K562 (cell line): ENCODE data around the gene ACAD10. TPM values are rescaled to one million over a fixed set of nuclear protein-coding genes. Genes with fewer than 3 reads are reported as not detected.

Experiments used
- CHCHD3 ChIP-seq: fragments of 250-450 bp; sonication (Bioruptor Pico); IDR thresholded peaks from 2 replicates; pipeline ENCODE4 v2.1.2; 2022; ENCODE audit warnings: mild to moderate bottlenecking
- DDX20 ChIP-seq: fragments of 450-650 bp; IDR thresholded peaks from 2 replicates; pipeline ENCODE4 v1.6.1; 2016; ENCODE audit warnings: missing genetic modification characterization, low read depth, mild to moderate bottlenecking, missing compliant biosample characterization, moderate library complexity
- ETV1 ChIP-seq: fragments of 450-650 bp; conservative IDR thresholded peaks from 2 replicates; pipeline ENCODE4 v1.6.1; 2016; ENCODE audit warnings: missing genetic modification characterization, control low read depth, low read depth, missing compliant biosample characterization
- FOSL1 ChIP-seq: fragments of 200-800 bp; sonication (Bioruptor generic); conservative IDR thresholded peaks from 2 replicates; pipeline ENCODE4 v1.6.1; 2016; ENCODE audit warnings: missing genetic modification characterization, missing compliant biosample characterization
- NCOA2 ChIP-seq, 2 experiments: fragments of 450-650 bp; IDR thresholded peaks; 2 replicates each; pipeline ENCODE4 v1.6.1; 2018; ENCODE audit warnings: mild to moderate bottlenecking in 2 of 2, moderate library complexity in 1 of 2; ENCODE audit not compliant: partially characterized antibody in 2 of 2
- PTTG1 ChIP-seq: fragments of 450-650 bp; IDR thresholded peaks from 2 replicates; pipeline ENCODE4 v1.6.1; 2016; ENCODE audit warnings: low read depth, mild to moderate bottlenecking, missing genetic modification characterization, missing compliant biosample characterization
- SIX5 ChIP-seq, 2 experiments: IDR thresholded peaks; 2 replicates each; pipeline ENCODE4 v1.6.1; 2011; ENCODE audit warnings: low read length in 2 of 2, borderline replicate concordance in 1 of 2, low read depth in 1 of 2, mild to moderate bottlenecking in 1 of 2, moderate library complexity in 1 of 2; ENCODE audit not compliant: insufficient read depth in 1 of 2
- ZFP30 ChIP-seq: fragments of 250-450 bp; sonication (Bioruptor Pico); IDR thresholded peaks from 2 replicates; pipeline ENCODE4 v1.8.0; 2022; ENCODE audit warnings: moderate library complexity, mild to moderate bottlenecking, inconsistent platforms, borderline replicate concordance
- ZNF696 ChIP-seq: fragments of 250-450 bp; sonication (Bioruptor Pico); conservative IDR thresholded peaks from 2 replicates; pipeline ENCODE4 v1.4.0; 2020; ENCODE audit warnings: mild to moderate bottlenecking, moderate library complexity
- ZNF75A ChIP-seq: fragments of 450-650 bp; formaldehyde crosslinking; IDR thresholded peaks from 2 replicates; pipeline ENCODE4 v1.4.0; 2020; ENCODE audit warnings: mild to moderate bottlenecking
- polyA plus RNA-seq, 8 experiments: library from polyadenylated mRNA; depleted of rRNA in 4 of 8; stranded (reverse) in 5 of 8; unstranded in 3 of 8; fragments of >200 nt; fragmentation: Nextera tagmentation in 2 of 8; fragmentation: Illumina TruSeq in 1 of 8; extraction: Ambion mirVana in 2 of 8; extraction: Trizol in 1 of 8; gene quantifications; 2 replicates each; pipeline versions ENCODE4 v1.2.1 to v1.2.3, GENCODE V29; 2011 to 2014; ENCODE audit warnings: inconsistent platforms in 1 of 8, missing spikeins in 1 of 8
- total RNA-seq, 7 experiments: library from RNA; depleted of rRNA in 6 of 7; stranded (reverse); fragments of >200 nt in 6 of 7; fragmentation: Illumina TruSeq in 2 of 7; extraction: Trizol in 2 of 7; gene quantifications; 2 replicates each; pipeline versions ENCODE4 v1.2.1 to v1.2.3, GENCODE V29; 2011 to 2021; ENCODE audit warnings: low replicate concordance in 1 of 7
- TF ChIP-seq, protein P1 (sequence below): fragments of 200-800 bp; sonication (Bioruptor generic); IDR thresholded peaks from 2 replicates; pipeline ENCODE4 v1.6.1; 2017; ENCODE audit warnings: missing genetic modification characterization, missing compliant biosample characterization
- TF ChIP-seq, protein P2 (sequence below): sonication (generic); formaldehyde crosslinking; IDR thresholded peaks from 2 replicates; pipeline ENCODE4 v1.8.1; 2023; ENCODE audit warnings: mild to moderate bottlenecking, missing genetic modification reagents
- TF ChIP-seq, protein P3 (sequence below): sonication (generic); formaldehyde crosslinking; IDR thresholded peaks from 2 replicates; pipeline ENCODE4 v1.8.1; 2023; ENCODE audit warnings: missing genetic modification reagents, mild to moderate bottlenecking, borderline replicate concordance
- TF ChIP-seq, protein P4 (sequence below), 2 experiments: fragments of 450-650 bp; IDR thresholded peaks; 2 replicates each; pipeline ENCODE4 v1.6.1; 2016

Gene ACAD10
- total and polyA plus RNA-seq, 9 of the 15 experiments (the other 6 are each of a cell fraction or from before 2014, with no cell fraction given), result 2.3 to 19.2 (median 12.0) TPM

GRCh38 chr12:111685811-111686573 lies at the start of gene ACAD10, which contains the start of gene BRAP (continued):
- TF ChIP-seq ZFP30 (no peak), ETV1 (peak; percentile 90), FOSL1 (tag) (peak; percentile 48), ZNF75A (CRISPR knock-in tag) (peak; percentile 90), CHCHD3 (CRISPR knock-in tag) (no peak), DDX20 (tag) (no peak), PTTG1 (tag) (no peak), ZNF696 (CRISPR knock-in tag) (no peak), SIX5 (IDR thresholded peaks at IDR 0.05; ENCODE audit: borderline replicate concordance in 1 of 2, insufficient read depth in 1 of 2, low read depth in 1 of 2, low read length in 2 of 2) (0 out of 4 replicates have a peak, but pooled peaks have one; percentile 0 to 10), NCOA2 (IDR thresholded peaks at IDR 0.05; ENCODE audit: partially characterized antibody in 2 of 2) (no peak)
- TF ChIP-seq, protein P1, sequence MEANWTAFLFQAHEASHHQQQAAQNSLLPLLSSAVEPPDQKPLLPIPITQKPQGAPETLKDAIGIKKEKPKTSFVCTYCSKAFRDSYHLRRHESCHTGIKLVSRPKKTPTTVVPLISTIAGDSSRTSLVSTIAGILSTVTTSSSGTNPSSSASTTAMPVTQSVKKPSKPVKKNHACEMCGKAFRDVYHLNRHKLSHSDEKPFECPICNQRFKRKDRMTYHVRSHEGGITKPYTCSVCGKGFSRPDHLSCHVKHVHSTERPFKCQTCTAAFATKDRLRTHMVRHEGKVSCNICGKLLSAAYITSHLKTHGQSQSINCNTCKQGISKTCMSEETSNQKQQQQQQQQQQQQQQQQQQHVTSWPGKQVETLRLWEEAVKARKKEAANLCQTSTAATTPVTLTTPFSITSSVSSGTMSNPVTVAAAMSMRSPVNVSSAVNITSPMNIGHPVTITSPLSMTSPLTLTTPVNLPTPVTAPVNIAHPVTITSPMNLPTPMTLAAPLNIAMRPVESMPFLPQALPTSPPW (CRISPR knock-in tag), result peak; percentile 38
- TF ChIP-seq, protein P2, sequence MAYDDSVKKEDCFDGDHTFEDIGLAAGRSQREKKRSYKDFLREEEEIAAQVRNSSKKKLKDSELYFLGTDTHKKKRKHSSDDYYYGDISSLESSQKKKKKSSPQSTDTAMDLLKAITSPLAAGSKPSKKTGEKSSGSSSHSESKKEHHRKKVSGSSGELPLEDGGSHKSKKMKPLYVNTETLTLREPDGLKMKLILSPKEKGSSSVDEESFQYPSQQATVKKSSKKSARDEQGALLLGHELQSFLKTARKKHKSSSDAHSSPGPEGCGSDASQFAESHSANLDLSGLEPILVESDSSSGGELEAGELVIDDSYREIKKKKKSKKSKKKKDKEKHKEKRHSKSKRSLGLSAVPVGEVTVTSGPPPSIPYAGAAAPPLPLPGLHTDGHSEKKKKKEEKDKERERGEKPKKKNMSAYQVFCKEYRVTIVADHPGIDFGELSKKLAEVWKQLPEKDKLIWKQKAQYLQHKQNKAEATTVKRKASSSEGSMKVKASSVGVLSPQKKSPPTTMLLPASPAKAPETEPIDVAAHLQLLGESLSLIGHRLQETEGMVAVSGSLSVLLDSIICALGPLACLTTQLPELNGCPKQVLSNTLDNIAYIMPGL, result peak; percentile 70; the same call in 1 of the 2 replicates
- TF ChIP-seq, protein P3, sequence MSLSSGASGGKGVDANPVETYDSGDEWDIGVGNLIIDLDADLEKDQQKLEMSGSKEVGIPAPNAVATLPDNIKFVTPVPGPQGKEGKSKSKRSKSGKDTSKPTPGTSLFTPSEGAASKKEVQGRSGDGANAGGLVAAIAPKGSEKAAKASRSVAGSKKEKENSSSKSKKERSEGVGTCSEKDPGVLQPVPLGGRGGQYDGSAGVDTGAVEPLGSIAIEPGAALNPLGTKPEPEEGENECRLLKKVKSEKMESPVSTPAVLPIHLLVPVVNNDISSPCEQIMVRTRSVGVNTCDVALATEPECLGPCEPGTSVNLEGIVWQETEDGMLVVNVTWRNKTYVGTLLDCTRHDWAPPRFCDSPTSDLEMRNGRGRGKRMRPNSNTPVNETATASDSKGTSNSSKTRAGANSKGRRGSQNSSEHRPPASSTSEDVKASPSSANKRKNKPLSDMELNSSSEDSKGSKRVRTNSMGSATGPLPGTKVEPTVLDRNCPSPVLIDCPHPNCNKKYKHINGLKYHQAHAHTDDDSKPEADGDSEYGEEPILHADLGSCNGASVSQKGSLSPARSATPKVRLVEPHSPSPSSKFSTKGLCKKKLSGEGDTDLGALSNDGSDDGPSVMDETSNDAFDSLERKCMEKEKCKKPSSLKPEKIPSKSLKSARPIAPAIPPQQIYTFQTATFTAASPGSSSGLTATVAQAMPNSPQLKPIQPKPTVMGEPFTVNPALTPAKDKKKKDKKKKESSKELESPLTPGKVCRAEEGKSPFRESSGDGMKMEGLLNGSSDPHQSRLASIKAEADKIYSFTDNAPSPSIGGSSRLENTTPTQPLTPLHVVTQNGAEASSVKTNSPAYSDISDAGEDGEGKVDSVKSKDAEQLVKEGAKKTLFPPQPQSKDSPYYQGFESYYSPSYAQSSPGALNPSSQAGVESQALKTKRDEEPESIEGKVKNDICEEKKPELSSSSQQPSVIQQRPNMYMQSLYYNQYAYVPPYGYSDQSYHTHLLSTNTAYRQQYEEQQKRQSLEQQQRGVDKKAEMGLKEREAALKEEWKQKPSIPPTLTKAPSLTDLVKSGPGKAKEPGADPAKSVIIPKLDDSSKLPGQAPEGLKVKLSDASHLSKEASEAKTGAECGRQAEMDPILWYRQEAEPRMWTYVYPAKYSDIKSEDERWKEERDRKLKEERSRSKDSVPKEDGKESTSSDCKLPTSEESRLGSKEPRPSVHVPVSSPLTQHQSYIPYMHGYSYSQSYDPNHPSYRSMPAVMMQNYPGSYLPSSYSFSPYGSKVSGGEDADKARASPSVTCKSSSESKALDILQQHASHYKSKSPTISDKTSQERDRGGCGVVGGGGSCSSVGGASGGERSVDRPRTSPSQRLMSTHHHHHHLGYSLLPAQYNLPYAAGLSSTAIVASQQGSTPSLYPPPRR (CRISPR knock-in tag), result peak; percentile 79; the same call in 1 of the 2 replicates
- TF ChIP-seq, protein P4, sequence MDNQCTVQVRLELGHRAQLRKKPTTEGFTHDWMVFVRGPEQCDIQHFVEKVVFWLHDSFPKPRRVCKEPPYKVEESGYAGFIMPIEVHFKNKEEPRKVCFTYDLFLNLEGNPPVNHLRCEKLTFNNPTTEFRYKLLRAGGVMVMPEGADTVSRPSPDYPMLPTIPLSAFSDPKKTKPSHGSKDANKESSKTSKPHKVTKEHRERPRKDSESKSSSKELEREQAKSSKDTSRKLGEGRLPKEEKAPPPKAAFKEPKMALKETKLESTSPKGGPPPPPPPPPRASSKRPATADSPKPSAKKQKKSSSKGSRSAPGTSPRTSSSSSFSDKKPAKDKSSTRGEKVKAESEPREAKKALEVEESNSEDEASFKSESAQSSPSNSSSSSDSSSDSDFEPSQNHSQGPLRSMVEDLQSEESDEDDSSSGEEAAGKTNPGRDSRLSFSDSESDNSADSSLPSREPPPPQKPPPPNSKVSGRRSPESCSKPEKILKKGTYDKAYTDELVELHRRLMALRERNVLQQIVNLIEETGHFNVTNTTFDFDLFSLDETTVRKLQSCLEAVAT (IDR thresholded peaks at IDR 0.05), result peak in 1 of 2 experiments; percentile 31; a peak in 1 of 4 replicates
